ENCODE measurements around the gene EPHB1. TPM values are rescaled to one million over a fixed set of nuclear protein-coding genes. Genes with fewer than 3 reads are reported as not detected.

Gene EPHB1
- polyA plus RNA-seq, 1 donor = 3.7 TPM

- H3K36me3 ChIP-seq (ENCODE audit: control insufficient read depth, insufficient read depth, low read length) = no peaks in the 10 kb centered on the region
- H3K27me3 ChIP-seq (ENCODE audit: control insufficient read depth, insufficient read depth, low read length) = no peaks in the 10 kb centered on the region
- WGBS (ENCODE audit: insufficient coverage, low lambda C conversion rate) = 60% methylated on average over 1 of the region's 1 CpG
- H3K9me3 ChIP-seq (ENCODE audit: control insufficient read depth, low read depth, low read length) = no peaks in the 10 kb centered on the region
- DNase-seq = no peak
- no peak overlapping the region for H3K4me3 ChIP-seq (ENCODE audit: low read length)
- H3K27ac ChIP-seq (ENCODE audit: low read length) = no peak overlapping the region
- H3K4me1 ChIP-seq (ENCODE audit: control insufficient read depth, insufficient read depth, low read length) = no peaks in the 10 kb centered on the region
Measured at GRCh38 chr3:134923286-134923685, 128.2 kb downstream of the EPHB1 start.

GRCh38 chr3:134927599-134927998, 132.5 kb downstream of the EPHB1 start:
- no peaks in the 10 kb centered on the region for H3K36me3 ChIP-seq (ENCODE audit: control insufficient read depth, insufficient read depth, low read length)
- no peak overlapping the region for H3K4me3 ChIP-seq (ENCODE audit: low read length)
- H3K27ac ChIP-seq (ENCODE audit: low read length) = no peak overlapping the region
- H3K27me3 ChIP-seq (ENCODE audit: control insufficient read depth, insufficient read depth, low read length) = no peaks in the 10 kb centered on the region
- WGBS (ENCODE audit: insufficient coverage, low lambda C conversion rate) = no CpG with 5 or more reads among the region's 1 CpG
- no peaks in the 10 kb centered on the region for H3K4me1 ChIP-seq (ENCODE audit: control insufficient read depth, insufficient read depth, low read length)
- no peaks in the 10 kb centered on the region for H3K9me3 ChIP-seq (ENCODE audit: control insufficient read depth, low read depth, low read length)
- DNase-seq = no peak

- Histone ChIP-seq H3K4me1 (ENCODE audit: control insufficient read depth, insufficient read depth, low read length) (no peaks in the 10 kb centered on the region), H3K27ac (ENCODE audit: low read length) (no peak overlapping the region)
- WGBS (ENCODE audit: insufficient coverage, low lambda C conversion rate) = no CpG with 5 or more reads among the region's 6 CpGs
Measured at GRCh38 chr3:134928392-134928791, 133.3 kb downstream of the EPHB1 start.

GRCh38 chr3:134928819-134929218, 133.8 kb downstream of the EPHB1 start:
- no peaks in the 10 kb centered on the region for H3K4me1 ChIP-seq (ENCODE audit: control insufficient read depth, insufficient read depth, low read length)
- H3K9me3 ChIP-seq (ENCODE audit: control insufficient read depth, low read depth, low read length) = no peaks in the 10 kb centered on the region
- no peak overlapping the region for H3K27ac ChIP-seq (ENCODE audit: low read length)
- no peaks in the 10 kb centered on the region for H3K36me3 ChIP-seq (ENCODE audit: control insufficient read depth, insufficient read depth, low read length)
- H3K4me3 ChIP-seq (ENCODE audit: low read length) = no peak overlapping the region
- DNase-seq = no peak
- H3K27me3 ChIP-seq (ENCODE audit: control insufficient read depth, insufficient read depth, low read length) = no peaks in the 10 kb centered on the region
- 90% methylated on average over 2 of the region's 3 CpGs for WGBS (ENCODE audit: insufficient coverage, low lambda C conversion rate)

More at GRCh38 chr3:134928392-134928791, 133.3 kb downstream of the EPHB1 start:
- Histone ChIP-seq H3K9me3 (ENCODE audit: control insufficient read depth, low read depth, low read length) (no peaks in the 10 kb centered on the region), H3K36me3 (ENCODE audit: control insufficient read depth, insufficient read depth, low read length) (no peaks in the 10 kb centered on the region), H3K4me3 (ENCODE audit: low read length) (no peak overlapping the region), H3K27me3 (ENCODE audit: control insufficient read depth, insufficient read depth, low read length) (no peaks in the 10 kb centered on the region)
- DNase-seq = no peak

GRCh38 chr3:134929976-134930375, 134.9 kb downstream of the EPHB1 start:
- no peaks in the 10 kb centered on the region for H3K36me3 ChIP-seq (ENCODE audit: control insufficient read depth, insufficient read depth, low read length)
- no peak for DNase-seq
- 100% methylated on average over 2 of the region's 2 CpGs for WGBS (ENCODE audit: insufficient coverage, low lambda C conversion rate)

GRCh38 chr3:134931045-134931785, 136.2 kb downstream of the EPHB1 start:
- Histone ChIP-seq H3K9me3 (ENCODE audit: control insufficient read depth, low read depth, low read length) (no peaks in the 10 kb centered on the region), H3K36me3 (ENCODE audit: control insufficient read depth, insufficient read depth, low read length) (no peaks in the 10 kb centered on the region), H3K27ac (ENCODE audit: low read length) (no peak overlapping the region), H3K4me1 (ENCODE audit: control insufficient read depth, insufficient read depth, low read length) (no peaks in the 10 kb centered on the region), H3K27me3 (ENCODE audit: control insufficient read depth, insufficient read depth, low read length) (no peaks in the 10 kb centered on the region), H3K4me3 (ENCODE audit: low read length) (no peak overlapping the region)
- no peak for DNase-seq
- 90% methylated on average over 2 of the region's 5 CpGs for WGBS (ENCODE audit: insufficient coverage, low lambda C conversion rate)

More at GRCh38 chr3:134929976-134930375, 134.9 kb downstream of the EPHB1 start:
- H3K4me1 ChIP-seq (ENCODE audit: control insufficient read depth, insufficient read depth, low read length) = no peaks in the 10 kb centered on the region
- H3K27me3 ChIP-seq (ENCODE audit: control insufficient read depth, insufficient read depth, low read length) = no peaks in the 10 kb centered on the region
- no peak overlapping the region for H3K4me3 ChIP-seq (ENCODE audit: low read length)
- no peaks in the 10 kb centered on the region for H3K9me3 ChIP-seq (ENCODE audit: control insufficient read depth, low read depth, low read length)
- H3K27ac ChIP-seq (ENCODE audit: low read length) = no peak overlapping the region

GRCh38 chr3:134932035-134932434, 137.0 kb downstream of the EPHB1 start:
- no peak for DNase-seq

GRCh38 chr3:134933997-134934396, 138.9 kb downstream of the EPHB1 start:
- peaks cover 5% of the 10 kb centered on the region for H3K27me3 ChIP-seq (ENCODE audit: control insufficient read depth, insufficient read depth, low read length)
- no CpG with 5 or more reads among the region's 4 CpGs for WGBS (ENCODE audit: insufficient coverage, low lambda C conversion rate)
- H3K9me3 ChIP-seq (ENCODE audit: control insufficient read depth, low read depth, low read length) = no peaks in the 10 kb centered on the region
- no peak for DNase-seq
- no peak overlapping the region for H3K27ac ChIP-seq (ENCODE audit: low read length)
- no peak overlapping the region for H3K4me3 ChIP-seq (ENCODE audit: low read length)
- no peaks in the 10 kb centered on the region for H3K4me1 ChIP-seq (ENCODE audit: control insufficient read depth, insufficient read depth, low read length)
- H3K36me3 ChIP-seq (ENCODE audit: control insufficient read depth, insufficient read depth, low read length) = no peaks in the 10 kb centered on the region

More at GRCh38 chr3:134932035-134932434, 137.0 kb downstream of the EPHB1 start:
- no peaks in the 10 kb centered on the region for H3K36me3 ChIP-seq (ENCODE audit: control insufficient read depth, insufficient read depth, low read length)
- no peaks in the 10 kb centered on the region for H3K4me1 ChIP-seq (ENCODE audit: control insufficient read depth, insufficient read depth, low read length)
- no peaks in the 10 kb centered on the region for H3K9me3 ChIP-seq (ENCODE audit: control insufficient read depth, low read depth, low read length)
- H3K4me3 ChIP-seq (ENCODE audit: low read length) = no peak overlapping the region
- H3K27ac ChIP-seq (ENCODE audit: low read length) = no peak overlapping the region
- no CpG with 5 or more reads among the region's 6 CpGs for WGBS (ENCODE audit: insufficient coverage, low lambda C conversion rate)
- H3K27me3 ChIP-seq (ENCODE audit: control insufficient read depth, insufficient read depth, low read length) = no peaks in the 10 kb centered on the region

GRCh38 chr3:134934933-134935332, 139.9 kb downstream of the EPHB1 start:
- Histone ChIP-seq H3K27me3 (ENCODE audit: control insufficient read depth, insufficient read depth, low read length) (peaks cover 5% of the 10 kb centered on the region), H3K36me3 (ENCODE audit: control insufficient read depth, insufficient read depth, low read length) (no peaks in the 10 kb centered on the region), H3K9me3 (ENCODE audit: control insufficient read depth, low read depth, low read length) (no peaks in the 10 kb centered on the region), H3K4me3 (ENCODE audit: low read length) (no peak overlapping the region), H3K27ac (ENCODE audit: low read length) (no peak overlapping the region), H3K4me1 (ENCODE audit: control insufficient read depth, insufficient read depth, low read length) (no peaks in the 10 kb centered on the region)
- WGBS (ENCODE audit: insufficient coverage, low lambda C conversion rate) = 80% methylated on average over 1 of the region's 2 CpGs
- DNase-seq = no peak

GRCh38 chr3:134937256-134938028, 142.4 kb downstream of the EPHB1 start:
- peaks cover 5% of the 10 kb centered on the region for H3K27me3 ChIP-seq (ENCODE audit: control insufficient read depth, insufficient read depth, low read length)
- no peak for DNase-seq
- whole genome bisulfite sequencing (ENCODE audit: insufficient coverage, low lambda C conversion rate) = 50% methylated on average over 2 of the region's 8 CpGs

More at GRCh38 chr3:134937256-134938028, 142.4 kb downstream of the EPHB1 start:
- Histone ChIP-seq H3K27ac (ENCODE audit: low read length) (no peak overlapping the region), H3K36me3 (ENCODE audit: control insufficient read depth, insufficient read depth, low read length) (no peaks in the 10 kb centered on the region), H3K9me3 (ENCODE audit: control insufficient read depth, low read depth, low read length) (no peaks in the 10 kb centered on the region), H3K4me1 (ENCODE audit: control insufficient read depth, insufficient read depth, low read length) (no peaks in the 10 kb centered on the region), H3K4me3 (ENCODE audit: low read length) (no peak overlapping the region)
